Fibroblast of the conjunctiva (primary cell): ENCODE measurements around the gene ST14.

ENCODE experiments used
- DNase-seq: peaks from one replicate; pipeline ENCODE4 v3.0.0-alpha.2; 2010; ENCODE audit warnings: low read depth

Gene ST14

GRCh38 chr11:130136107-130136506, 23.5 kb upstream of the ST14 start:
- DNase-seq, result no peak

- no peak for DNase-seq
These were observed 21.6 kb upstream of the ST14 start for GRCh38 chr11:130137999-130138398.

GRCh38 chr11:130139401-130139800, 20.2 kb upstream of the ST14 start:
- no peak for DNase-seq

GRCh38 chr11:130141561-130142341, 17.8 kb upstream of the ST14 start:
- no peak for DNase-seq

- DNase-seq, result no peak
These were observed 15.4 kb upstream of the ST14 start for GRCh38 chr11:130144141-130144540.

- DNase-seq, result no peak
These were observed 14.7 kb upstream of the ST14 start for GRCh38 chr11:130144861-130145281.

GRCh38 chr11:130145311-130145812, 14.2 kb upstream of the ST14 start:
- DNase-seq, result no peak

- no peak for DNase-seq
These were observed 13.4 kb upstream of the ST14 start for GRCh38 chr11:130145975-130146776.

GRCh38 chr11:130146796-130147195, 12.8 kb upstream of the ST14 start:
- no peak for DNase-seq

GRCh38 chr11:130148796-130149326, 10.7 kb upstream of the ST14 start:
- DNase-seq, result no peak

GRCh38 chr11:130150790-130151189, 8.8 kb upstream of the ST14 start:
- DNase-seq, result no peak

GRCh38 chr11:130151196-130151595, 8.4 kb upstream of the ST14 start:
- DNase-seq, result no peak

GRCh38 chr11:130156108-130157022, 3.2 kb upstream of the ST14 start:
- DNase-seq, result no peak

GRCh38 chr11:130157101-130157500, 2.5 kb upstream of the ST14 start:
- DNase-seq, result no peak

GRCh38 chr11:130157840-130158239, 1.7 kb upstream of the ST14 start:
- no peak for DNase-seq

- DNase-seq, result no peak
These were observed 443 bp upstream of the ST14 start for GRCh38 chr11:130159139-130159538.

- DNase-seq, result no peak
These were observed 1.0 kb downstream of the ST14 start for GRCh38 chr11:130160498-130161155.

- no peak for DNase-seq
These were observed 2.0 kb downstream of the ST14 start for GRCh38 chr11:130161441-130162145.

GRCh38 chr11:130162733-130163132, 3.2 kb downstream of the ST14 start:
- DNase-seq, result no peak

- DNase-seq, result no peak
These were observed 4.0 kb downstream of the ST14 start for GRCh38 chr11:130163346-130164220.
